Urinary bladder (tissue), 4 donors: ENCODE measurements around the gene SH3PXD2A. TPM values are rescaled to one million over a fixed set of nuclear protein-coding genes. Genes with fewer than 3 reads are reported as not detected.
"Not testable (repeated sequence)": the region's sequence is repeated elsewhere in the genome, so short reads cannot be mapped to it uniquely, and the experiment has no call there.

Experiments used
- DNase-seq: peaks from one replicate; pipeline ENCODE4 v3.0.0-alpha.2; 2015; ENCODE audit errors: extremely low spot score
- H3K27ac ChIP-seq: one replicate; pipeline ENCODE4 v1.5.1; 2013; ENCODE audit warnings: low read depth, mild to moderate bottlenecking, moderate library complexity
- H3K36me3 ChIP-seq: one replicate; pipeline ENCODE4 v1.6.1; 2013; ENCODE audit warnings: mild to moderate bottlenecking, moderate library complexity; ENCODE audit not compliant: insufficient read depth
- H3K4me1 ChIP-seq: one replicate; pipeline ENCODE4 v1.6.1; 2013; ENCODE audit warnings: mild to moderate bottlenecking, moderate library complexity; ENCODE audit not compliant: insufficient read depth
- H3K4me3 ChIP-seq: one replicate; pipeline ENCODE4 v1.5.1; 2013; ENCODE audit warnings: low read depth, low read length
- WGBS: extraction: QIAGEN DNeasy Blood & Tissue Kit; methylation state at CpG from one replicate; pipeline ENCODE4 v1.1.7; 2013; 5-methylcytosine and 5-hydroxymethylcytosine counted together
- polyA plus RNA-seq: library from polyadenylated mRNA; stranded (reverse); fragments of 200-250 nt; gene quantifications from one replicate; pipeline ENCODE4 v1.2.3, GENCODE V29; 2013
- total RNA-seq: library from RNA; depleted of rRNA; stranded (reverse); fragments of >200 nt; gene quantifications from one replicate; pipeline ENCODE4 v1.2.3, GENCODE V29; 2014
- donor health status: healthy with polysubstance abuse.
- donor health status: healthy.

Gene SH3PXD2A
- total and polyA plus RNA-seq, 2 donors = 29.6 to 56.9 TPM

DNA sequence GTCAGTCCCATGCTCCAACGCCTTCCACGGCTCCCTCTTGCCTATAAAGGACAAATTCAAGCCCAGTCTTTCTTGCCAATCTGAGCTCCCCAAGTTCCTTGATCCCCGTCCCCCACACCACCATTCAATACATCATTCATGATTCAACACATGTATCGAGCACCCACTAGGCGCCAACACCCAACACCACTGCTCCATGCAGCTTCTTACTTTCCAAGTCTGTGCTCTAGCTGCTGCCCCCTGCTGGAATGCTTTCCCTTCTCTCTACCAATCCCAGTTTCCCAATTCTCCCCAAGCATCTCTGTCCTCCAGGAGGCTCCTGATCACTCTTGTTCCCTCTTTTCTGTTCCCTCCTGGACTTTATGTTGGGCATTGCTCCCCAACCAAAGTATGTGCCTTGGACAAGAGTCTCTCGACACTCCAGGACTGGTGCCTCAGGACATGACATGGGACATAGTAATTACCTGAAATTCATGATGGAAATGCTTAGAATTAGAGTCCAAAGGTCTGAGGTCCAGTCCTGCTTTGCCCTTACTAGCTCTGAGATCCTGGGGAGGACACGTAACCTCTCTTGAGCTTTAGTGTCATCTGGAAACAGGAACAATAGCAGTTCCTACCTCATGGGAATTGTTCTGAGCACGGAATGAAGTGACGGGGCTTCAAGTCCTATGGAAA is 189.2 kb downstream of the SH3PXD2A start:
- Histone ChIP-seq H3K36me3 (no peaks in the 10 kb centered on the region), H3K27ac (no peak overlapping the region), H3K4me1 (no peaks in the 10 kb centered on the region), H3K4me3 (no peak overlapping the region)
- 96% methylated on average over 9 of the region's 9 CpGs for WGBS
- no peak for DNase-seq

DNA sequence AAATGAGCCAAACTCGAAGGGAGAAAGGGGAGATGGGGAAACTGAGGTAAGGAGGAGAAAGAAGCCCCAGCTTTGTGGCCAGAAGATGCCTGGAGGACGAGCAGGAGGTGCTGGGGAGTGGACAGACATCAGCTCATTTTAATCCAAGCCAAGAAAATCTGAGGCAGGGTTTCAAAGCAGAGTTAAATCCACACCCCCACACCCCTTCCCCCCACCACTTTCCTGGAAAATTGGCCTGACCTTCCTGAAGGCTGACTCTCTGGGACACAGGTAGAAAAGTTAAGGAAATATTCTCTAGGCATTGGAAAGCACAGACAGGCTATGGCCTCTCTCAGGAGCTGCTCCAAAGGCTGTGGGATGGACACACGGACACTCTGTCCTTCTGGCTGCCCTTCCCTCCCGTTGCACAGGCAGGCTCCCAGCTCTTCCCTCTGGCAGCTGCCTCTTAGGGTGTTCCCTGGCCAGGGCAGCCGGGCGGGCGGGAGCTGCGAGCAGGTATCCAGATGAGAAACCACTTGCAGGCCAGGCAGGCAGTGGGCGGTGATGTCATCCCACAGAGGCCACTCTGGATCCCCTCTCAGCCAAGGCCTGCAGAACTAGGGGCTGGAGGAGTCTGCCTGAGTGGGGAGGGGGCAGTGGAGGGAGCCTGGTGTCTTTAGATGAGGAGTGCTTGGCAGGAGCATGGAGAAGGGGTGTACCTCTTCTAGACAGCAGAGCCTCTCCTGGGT is 190.1 kb downstream of the SH3PXD2A start:
- no peak overlapping the region for H3K4me3 ChIP-seq
- H3K4me1 ChIP-seq = no peaks in the 10 kb centered on the region
- 74% methylated on average over 9 of the region's 9 CpGs for WGBS
- no peaks in the 10 kb centered on the region for H3K36me3 ChIP-seq
- DNase-seq = no peak
- H3K27ac ChIP-seq = no peak overlapping the region

DNA sequence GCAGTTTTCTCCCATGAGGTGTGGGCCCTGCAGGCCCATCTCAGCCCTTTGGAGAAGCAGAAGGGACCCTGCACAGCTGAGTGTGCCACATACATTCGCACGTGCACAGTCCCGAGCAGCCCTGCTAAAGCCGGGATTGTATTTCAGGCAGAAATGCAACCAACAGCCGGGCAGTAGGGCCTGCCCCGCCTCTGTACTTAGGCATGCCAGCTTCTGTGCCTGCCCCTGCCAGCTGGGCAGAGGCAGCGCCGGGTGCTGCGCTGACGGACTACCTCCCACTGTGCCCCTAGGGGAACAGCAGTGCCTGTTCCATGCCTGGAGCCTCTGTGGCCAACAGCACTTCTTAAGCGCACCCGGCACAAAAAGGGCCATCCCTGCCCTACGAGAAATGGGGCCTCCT is 191.6 kb downstream of the SH3PXD2A start:
- no peak for DNase-seq
- Histone ChIP-seq H3K36me3 (no peaks in the 10 kb centered on the region), H3K4me1 (no peaks in the 10 kb centered on the region), H3K4me3 (no peak overlapping the region), H3K27ac (no peak overlapping the region)
- 74% methylated on average over 13 of the region's 13 CpGs for WGBS

DNA sequence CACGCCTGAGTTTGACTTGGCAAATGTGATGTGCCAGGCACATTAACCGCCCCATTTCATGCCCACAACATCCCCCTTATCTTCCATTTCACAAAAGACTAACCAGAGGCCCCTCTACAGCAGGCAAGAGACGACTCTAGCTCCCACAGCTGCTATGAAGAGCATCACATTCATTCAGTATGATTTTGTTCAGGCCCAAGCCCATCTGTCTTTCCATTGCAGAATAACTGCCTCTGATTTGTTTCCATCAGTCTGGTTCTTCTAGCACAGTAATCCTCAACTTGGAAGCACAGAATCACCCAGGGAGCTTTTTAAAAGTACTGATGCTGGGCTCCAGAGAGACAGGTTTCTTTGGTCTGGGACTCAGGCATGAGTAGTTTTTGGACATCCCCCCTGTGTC is 192.1 kb downstream of the SH3PXD2A start:
- DNase-seq = no peak
- Histone ChIP-seq H3K4me3 (no peak overlapping the region), H3K4me1 (no peaks in the 10 kb centered on the region), H3K36me3 (no peaks in the 10 kb centered on the region), H3K27ac (no peak overlapping the region)
- 87% methylated on average over 3 of the region's 3 CpGs for WGBS

DNA sequence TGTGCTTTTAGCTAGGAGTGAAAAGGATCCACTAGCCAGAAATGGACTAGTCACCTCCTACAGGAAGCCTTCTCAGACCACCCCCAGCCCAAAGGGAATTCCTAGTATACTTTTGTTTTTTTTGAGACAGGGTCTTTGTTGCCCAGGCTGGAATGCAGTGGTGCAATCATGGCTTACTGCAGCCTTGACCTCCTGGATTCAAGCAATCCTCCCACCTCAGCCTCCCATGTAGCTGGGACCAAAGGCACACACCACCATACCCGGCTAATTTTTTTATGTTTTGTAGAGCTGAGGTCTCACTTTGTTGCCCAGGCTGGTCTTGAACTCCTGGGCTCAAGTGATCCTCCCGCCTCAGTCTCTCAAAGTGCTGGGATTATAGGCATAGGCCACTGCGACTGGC is 192.7 kb downstream of the SH3PXD2A start:
- H3K4me1 ChIP-seq, H3K4me3 ChIP-seq, H3K27ac ChIP-seq, H3K36me3 ChIP-seq, DNase-seq: not testable (repeated sequence)
- 97% methylated on average over 3 of the region's 3 CpGs for WGBS

DNA sequence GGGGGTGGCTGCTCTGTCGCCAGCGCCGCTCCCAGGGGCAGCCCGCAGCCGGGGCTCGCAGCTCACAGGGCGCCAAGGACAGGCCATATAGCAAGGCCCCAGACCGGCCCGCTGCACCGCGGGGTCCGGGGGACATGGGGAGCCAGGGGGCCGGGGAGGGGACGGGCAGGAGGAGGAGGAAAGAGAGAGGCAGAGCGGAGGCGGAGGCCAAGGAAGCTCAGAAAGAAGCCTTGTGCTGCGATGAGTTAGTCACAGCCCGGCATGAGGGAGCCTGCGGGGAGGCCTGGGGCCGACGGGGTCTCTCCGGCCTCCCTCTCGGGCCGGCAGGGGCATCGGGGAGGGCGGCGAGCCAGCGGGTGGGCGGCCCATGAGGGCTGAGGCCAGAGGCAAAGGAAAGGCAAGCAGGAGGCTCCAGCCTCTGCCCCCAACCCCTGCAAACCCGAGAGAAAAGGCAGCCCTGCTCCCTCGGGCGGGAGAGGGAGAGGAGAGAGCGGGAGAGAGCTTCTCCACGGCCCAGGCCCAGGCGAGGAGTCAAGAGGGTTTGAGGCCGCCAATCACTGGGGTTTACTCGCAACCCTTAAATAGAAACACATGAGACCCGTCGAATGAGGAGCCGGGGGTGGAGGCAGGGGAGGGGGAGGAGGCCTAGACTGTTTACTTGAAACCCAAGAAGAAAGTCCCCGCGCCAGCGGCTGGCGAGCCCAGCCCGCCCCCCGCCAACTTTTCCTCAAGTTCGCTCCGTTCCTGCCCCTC is 194.0 kb downstream of the SH3PXD2A start:
- Histone ChIP-seq H3K36me3 (no peaks in the 10 kb centered on the region), H3K27ac (peak overlapping the region; percentile 88), H3K4me3 (peak overlapping the region; percentile 56), H3K4me1 (no peaks in the 10 kb centered on the region)
- 23% methylated on average over 48 of the region's 48 CpGs for WGBS
- peak; percentile 82 for DNase-seq

DNA sequence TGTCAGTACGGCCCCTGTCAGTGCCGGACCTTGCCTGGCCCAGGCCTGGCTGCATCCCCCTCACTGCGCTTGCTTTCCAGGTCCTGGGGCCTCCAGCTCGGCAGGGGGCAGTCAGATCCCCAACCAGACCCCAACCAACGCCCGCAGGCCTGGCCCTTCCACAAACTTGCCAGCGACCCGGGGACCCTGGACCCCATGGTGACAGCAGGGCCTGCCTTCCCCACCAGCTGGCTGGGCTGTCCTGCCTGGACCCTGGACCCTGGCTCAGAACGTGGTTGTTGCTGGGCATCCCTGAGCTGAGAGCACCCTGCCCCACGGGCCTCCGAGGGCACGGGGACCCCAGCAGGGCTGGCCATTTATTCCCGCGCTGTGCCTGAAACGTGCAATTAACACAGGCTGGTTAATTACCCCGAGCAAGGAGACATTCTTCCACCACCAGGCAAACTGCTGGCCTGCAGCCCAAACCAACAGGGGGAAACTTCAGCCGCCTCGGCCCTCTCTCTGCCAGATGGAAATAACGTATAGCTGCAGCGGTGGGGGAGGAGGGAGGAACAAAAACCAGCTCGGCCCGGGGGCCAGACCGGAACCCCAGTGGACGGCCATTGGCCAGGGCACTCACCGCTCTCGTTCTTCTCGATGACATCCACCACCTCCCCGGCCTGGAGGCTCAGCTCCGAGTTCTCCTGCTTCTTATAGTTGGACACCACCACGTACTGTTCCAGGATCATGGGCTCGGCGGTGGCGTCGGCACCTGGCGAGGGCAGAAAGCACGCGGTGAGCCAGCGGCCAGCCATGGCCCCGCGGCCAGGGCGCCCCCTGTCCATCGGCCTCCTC is 194.8 kb downstream of the SH3PXD2A start:
- H3K4me1 ChIP-seq = no peaks in the 10 kb centered on the region
- no peaks in the 10 kb centered on the region for H3K36me3 ChIP-seq
- WGBS = 17% methylated on average over 42 of the region's 42 CpGs
- no peak for DNase-seq
- H3K27ac ChIP-seq = peak overlapping the region; percentile 88
- peak overlapping the region; percentile 56 for H3K4me3 ChIP-seq

DNA sequence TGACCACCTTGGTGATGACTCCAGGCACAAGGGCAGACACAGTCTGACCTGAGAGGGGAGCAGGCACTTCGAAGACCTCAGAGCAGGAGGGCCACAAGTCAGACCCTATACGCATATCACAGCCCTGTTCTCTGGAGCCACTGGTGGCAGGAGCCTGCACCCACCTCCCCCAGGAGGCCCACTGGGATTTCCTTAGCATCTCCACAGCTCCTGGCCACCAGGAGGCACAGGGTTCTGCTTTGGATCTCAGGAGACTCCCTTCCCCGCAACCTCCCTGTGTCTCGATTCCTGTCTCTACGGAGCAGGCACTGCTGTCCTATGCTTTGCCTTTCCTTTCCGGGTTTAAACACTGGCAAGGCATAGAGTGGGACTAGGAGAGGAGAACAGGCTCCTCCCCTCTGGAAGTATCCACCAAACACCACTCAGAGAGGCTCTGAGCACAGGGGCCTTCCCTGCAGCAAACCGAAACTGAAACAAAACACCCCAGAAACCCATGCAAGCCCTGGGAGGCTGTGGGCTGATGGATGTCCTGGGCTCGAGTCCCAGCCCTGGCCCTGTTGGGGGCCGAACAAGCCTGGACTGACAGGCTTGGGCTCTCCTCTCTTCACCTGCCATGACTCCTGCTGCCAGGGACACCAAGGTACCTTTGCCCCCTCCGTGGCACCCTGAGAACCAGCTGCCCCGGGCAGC is 195.6 kb downstream of the SH3PXD2A start:
- 20% methylated on average over 11 of the region's 11 CpGs for WGBS
- Histone ChIP-seq H3K27ac (peak overlapping the region; percentile 63), H3K4me1 (no peaks in the 10 kb centered on the region), H3K4me3 (peak overlapping the region; percentile 56), H3K36me3 (no peaks in the 10 kb centered on the region)
- peak; percentile 57 for DNase-seq

DNA sequence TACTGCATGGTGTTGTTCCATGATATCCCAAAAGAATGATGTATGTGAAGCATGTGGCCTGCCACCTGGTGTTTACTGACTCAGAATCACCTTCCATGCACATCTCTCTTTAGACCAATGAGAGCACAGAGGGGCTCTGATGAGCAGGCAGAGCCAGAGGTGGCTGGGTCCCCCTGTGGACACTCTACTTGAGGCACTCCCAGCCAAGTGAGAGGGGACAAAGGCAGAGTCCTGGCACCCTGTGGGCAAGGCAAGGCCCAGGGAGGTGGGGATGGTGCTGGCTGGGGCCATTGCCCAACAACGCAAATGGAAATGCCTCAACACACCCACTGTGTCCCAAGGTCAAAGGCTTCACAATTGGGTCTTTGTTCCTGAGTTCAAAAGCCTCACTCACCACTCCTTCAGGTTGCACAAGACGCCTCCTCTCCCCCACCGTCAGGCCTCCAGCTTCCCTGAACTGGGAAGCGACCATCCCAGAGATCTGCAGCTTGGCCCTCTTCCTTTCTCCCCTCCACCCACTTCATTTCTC is 197.3 kb downstream of the SH3PXD2A start:
- 88% methylated on average over 4 of the region's 4 CpGs for WGBS
- no peak overlapping the region for H3K27ac ChIP-seq
- H3K36me3 ChIP-seq = no peaks in the 10 kb centered on the region
- DNase-seq = no peak
- no peak overlapping the region for H3K4me3 ChIP-seq
- H3K4me1 ChIP-seq = no peaks in the 10 kb centered on the region

DNA sequence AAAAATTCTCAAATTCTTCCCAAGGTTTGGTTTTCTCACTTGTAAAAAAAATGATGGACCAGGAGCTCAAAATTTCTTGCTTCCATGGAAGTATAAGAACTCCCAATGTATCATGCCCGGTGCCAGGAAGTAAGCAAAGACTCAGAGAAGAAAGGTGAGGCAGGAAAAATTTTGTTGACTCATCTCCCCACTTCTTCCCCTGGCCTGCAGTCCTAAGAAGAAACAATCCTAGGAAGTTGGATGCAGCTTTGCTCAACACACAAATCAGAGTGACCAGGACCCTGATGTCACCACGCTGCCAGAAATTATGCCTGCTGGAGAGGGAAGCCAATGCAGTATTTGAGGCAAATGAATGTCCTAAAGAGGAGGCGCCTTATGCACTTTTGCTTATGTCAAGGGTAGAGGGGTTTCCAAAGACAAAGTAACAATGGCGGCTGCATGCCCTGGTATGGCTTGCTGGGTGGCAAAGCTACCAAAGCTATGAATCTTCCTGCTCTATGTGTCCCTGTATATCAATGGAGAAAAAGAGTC is 198.2 kb downstream of the SH3PXD2A start:
- no peak overlapping the region for H3K4me3 ChIP-seq
- H3K4me1 ChIP-seq = no peaks in the 10 kb centered on the region
- H3K36me3 ChIP-seq = no peaks in the 10 kb centered on the region
- no peak for DNase-seq
- no peak overlapping the region for H3K27ac ChIP-seq
- WGBS = 96% methylated on average over 4 of the region's 4 CpGs

DNA sequence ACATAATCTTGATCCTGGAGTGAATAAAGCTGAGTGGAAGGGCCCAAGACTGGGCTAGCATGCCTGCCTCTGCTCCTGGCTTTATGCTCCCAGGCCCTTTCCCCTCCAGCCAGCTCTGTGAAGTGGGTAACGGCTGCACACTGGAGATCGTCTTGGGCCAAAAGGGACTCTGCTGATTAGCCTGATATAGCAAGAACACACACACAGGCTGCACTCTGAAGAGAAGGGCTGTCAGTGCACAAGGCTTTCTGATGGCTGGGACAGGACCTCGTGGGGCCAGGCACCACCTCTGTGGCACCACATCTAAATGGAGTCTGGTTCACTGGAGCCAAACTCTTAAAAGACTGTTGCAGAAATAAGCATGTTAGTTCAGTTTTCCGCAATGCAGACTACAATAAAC is 200.5 kb downstream of the SH3PXD2A start:
- 69% methylated on average over 4 of the region's 4 CpGs for WGBS
- Histone ChIP-seq H3K27ac (no peak overlapping the region), H3K36me3 (no peaks in the 10 kb centered on the region), H3K4me1 (no peaks in the 10 kb centered on the region), H3K4me3 (no peak overlapping the region)
- no peak for DNase-seq

DNA sequence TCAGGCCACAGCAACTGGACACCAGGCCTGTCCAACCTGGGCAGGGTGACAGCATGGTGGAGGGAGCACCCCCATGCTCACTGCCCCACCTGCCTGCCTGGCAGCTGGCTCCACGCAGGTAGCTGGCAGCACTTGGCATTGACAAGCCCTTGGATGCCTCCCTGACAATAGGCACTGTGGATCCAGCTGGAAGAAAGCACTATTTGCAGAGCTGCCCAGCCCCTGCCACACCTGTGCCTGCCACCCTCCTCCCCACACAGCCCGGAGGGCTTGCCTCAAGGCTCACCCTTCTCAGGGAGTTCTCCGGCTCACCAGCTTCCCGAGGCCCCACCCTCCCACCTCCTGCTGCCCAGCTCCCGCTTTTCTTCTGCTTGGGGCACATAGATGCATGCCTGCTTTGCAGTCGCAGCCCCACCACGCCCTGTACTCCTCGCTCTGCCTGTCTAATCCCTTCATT is 201.8 kb downstream of the SH3PXD2A start:
- DNase-seq = no peak
- Histone ChIP-seq H3K27ac (no peak overlapping the region), H3K4me1 (no peaks in the 10 kb centered on the region), H3K36me3 (no peaks in the 10 kb centered on the region), H3K4me3 (no peak overlapping the region)
- WGBS = 80% methylated on average over 8 of the region's 8 CpGs
